WTC11 (cell line): Measurements from ENCODE around the gene NMRAL1.

Experiments used
- CTCF ChIP-seq: fragments of 200-600 bp; IDR thresholded peaks from 2 replicates; pipeline ENCODE4 v1.8.0; 2022; ENCODE audit warnings: antibody characterized with exemption
- ELF4 ChIP-seq: sonication (generic); formaldehyde crosslinking; IDR thresholded peaks from 2 replicates; pipeline ENCODE4 v1.8.1; 2022; ENCODE audit warnings: low read depth, mild to moderate bottlenecking, moderate library complexity, missing genetic modification reagents
- ESRRA ChIP-seq: sonication (generic); formaldehyde crosslinking; IDR thresholded peaks from 2 replicates; pipeline ENCODE4 v1.8.1; 2022; ENCODE audit warnings: mild to moderate bottlenecking, missing genetic modification reagents, borderline replicate concordance
- IRF2 ChIP-seq: sonication (generic); formaldehyde crosslinking; IDR thresholded peaks from 2 replicates; pipeline ENCODE4 v1.8.0; 2022; ENCODE audit warnings: low read depth, missing genetic modification reagents, borderline replicate concordance
- MYBL2 ChIP-seq: sonication (generic); formaldehyde crosslinking; IDR thresholded peaks from 2 replicates; pipeline ENCODE4 v1.8.1; 2023; ENCODE audit warnings: mild to moderate bottlenecking, moderate library complexity, missing genetic modification reagents
- NFYB ChIP-seq: sonication (generic); formaldehyde crosslinking; conservative IDR thresholded peaks from 2 replicates; pipeline ENCODE4 v1.8.0; 2022; ENCODE audit warnings: low read depth, missing genetic modification reagents
- TEAD4 ChIP-seq: sonication (generic); formaldehyde crosslinking; IDR thresholded peaks from 2 replicates; pipeline ENCODE4 v1.8.0; 2022; ENCODE audit warnings: mild to moderate bottlenecking, missing genetic modification reagents
- TF ChIP-seq, protein P1 (sequence below): sonication (generic); formaldehyde crosslinking; IDR thresholded peaks from 2 replicates; pipeline ENCODE4 v1.8.1; 2023; ENCODE audit warnings: mild to moderate bottlenecking, missing genetic modification reagents, moderate library complexity
- TF ChIP-seq, protein P2 (sequence below): sonication (generic); formaldehyde crosslinking; IDR thresholded peaks from 2 replicates; pipeline ENCODE4 v1.8.1; 2022; ENCODE audit warnings: mild to moderate bottlenecking, moderate library complexity, missing genetic modification reagents

- no peak for TF ChIP-seq MYBL2 (CRISPR knock-in tag)
- TF ChIP-seq, protein P1, sequence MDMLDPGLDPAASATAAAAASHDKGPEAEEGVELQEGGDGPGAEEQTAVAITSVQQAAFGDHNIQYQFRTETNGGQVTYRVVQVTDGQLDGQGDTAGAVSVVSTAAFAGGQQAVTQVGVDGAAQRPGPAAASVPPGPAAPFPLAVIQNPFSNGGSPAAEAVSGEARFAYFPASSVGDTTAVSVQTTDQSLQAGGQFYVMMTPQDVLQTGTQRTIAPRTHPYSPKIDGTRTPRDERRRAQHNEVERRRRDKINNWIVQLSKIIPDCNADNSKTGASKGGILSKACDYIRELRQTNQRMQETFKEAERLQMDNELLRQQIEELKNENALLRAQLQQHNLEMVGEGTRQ (CRISPR knock-in tag), result no peak
- peak; percentile 62 for TF ChIP-seq CTCF
- no peak for TF ChIP-seq ESRRA (CRISPR knock-in tag)
- no peak for TF ChIP-seq ELF4 (CRISPR knock-in tag)
- no peak for TF ChIP-seq TEAD4 (CRISPR knock-in tag)
- TF ChIP-seq, protein P2, sequence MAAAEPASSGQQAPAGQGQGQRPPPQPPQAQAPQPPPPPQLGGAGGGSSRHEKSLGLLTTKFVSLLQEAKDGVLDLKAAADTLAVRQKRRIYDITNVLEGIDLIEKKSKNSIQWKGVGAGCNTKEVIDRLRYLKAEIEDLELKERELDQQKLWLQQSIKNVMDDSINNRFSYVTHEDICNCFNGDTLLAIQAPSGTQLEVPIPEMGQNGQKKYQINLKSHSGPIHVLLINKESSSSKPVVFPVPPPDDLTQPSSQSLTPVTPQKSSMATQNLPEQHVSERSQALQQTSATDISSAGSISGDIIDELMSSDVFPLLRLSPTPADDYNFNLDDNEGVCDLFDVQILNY, result no peak
- no peak for TF ChIP-seq NFYB
- no peak for TF ChIP-seq IRF2 (CRISPR knock-in tag)
Observed at GRCh38 chr16:4517812-4518680, 43.6 kb upstream of the NMRAL1 start.
